B cell (primary cell): Measurements from ENCODE around the gene ZNF493. TPM values are rescaled to one million over a fixed set of nuclear protein-coding genes. Genes with fewer than 3 reads are reported as not detected.

Experiments used
- ATAC-seq: fragments of 200-7000 bp; cut with Tn5 transposase; one replicate; pipeline ENCODE4 v1.10.0; 2021; ENCODE audit warnings: low read depth, mild to moderate bottlenecking, moderate number of reproducible peaks, moderate library complexity
- CTCF ChIA-PET: fragments of 350-600 bp; sonication (Branson Sonifier 250); formaldehyde crosslinking; loops from one replicate; lab custom pipeline; 2021; ENCODE audit warnings: antibody characterized with exemption, inconsistent platforms; lab: Charles Lee
- POLR2A ChIA-PET: fragments of 350-600 bp; sonication (Branson Sonifier 250); formaldehyde crosslinking; loops from one replicate; lab custom pipeline; 2021; ENCODE audit warnings: antibody characterized with exemption; lab: Charles Lee
- DNase-seq: peaks from one replicate; pipeline ENCODE4 v3.0.0; 2013
- H2AFZ ChIP-seq: 2 replicates; pipeline ENCODE4 v1.6.1; 2012; ENCODE audit warnings: mild to moderate bottlenecking, low read depth, low read length; ENCODE audit not compliant: insufficient read depth, poor library complexity, severe bottlenecking
- H3K27ac ChIP-seq, 2 donors: 1 replicate in 1 of 2; 2 replicates in 1 of 2; pipeline ENCODE4 v1.5.1; 2012 to 2013; ENCODE audit warnings: low read length in 2 of 2, mild to moderate bottlenecking in 2 of 2, moderate library complexity in 1 of 2
- H3K27me3 ChIP-seq, 4 experiments: fragments of 200-600 bp in 1 of 4; sonication (generic) in 1 of 4; replicated peaks in 1 of 4; 1 replicate in 2 of 4; 2 replicates in 2 of 4; pipeline versions ENCODE4 v1.6.1 to v1.7.0; 2013 to 2016; ENCODE audit warnings: low read length in 3 of 4, mild to moderate bottlenecking in 2 of 4, mixed read lengths in 1 of 4, moderate library complexity in 1 of 4; ENCODE audit not compliant: insufficient read depth in 4 of 4, control insufficient read depth in 3 of 4; ENCODE audit errors: control extremely low read depth in 1 of 4
- H3K36me3 ChIP-seq, 2 experiments: replicated peaks in 1 of 2; 1 replicate in 1 of 2; 2 replicates in 1 of 2; pipeline versions ENCODE4 v1.6.1 to v1.7.1; 2013; ENCODE audit warnings: low read length in 1 of 2; ENCODE audit not compliant: insufficient read depth in 2 of 2, control insufficient read depth in 1 of 2; ENCODE audit errors: control extremely low read depth in 1 of 2, extremely low read depth in 1 of 2
- H3K4me1 ChIP-seq, 2 donors: fragments of 200-600 bp in 1 of 2; sonication (generic) in 1 of 2; 1 replicate in 1 of 2; 2 replicates in 1 of 2; pipeline versions ENCODE4 v1.5.1 to v1.6.1; 2013 to 2017; ENCODE audit warnings: low read length in 2 of 2; ENCODE audit not compliant: control insufficient read depth in 2 of 2, insufficient read depth in 2 of 2
- H3K4me2 ChIP-seq: replicated peaks from 2 replicates; pipeline ENCODE3; 2012; ENCODE audit warnings: mild to moderate bottlenecking, low read depth, low read length; ENCODE audit not compliant: poor library complexity, severe bottlenecking
- H3K4me3 ChIP-seq, 5 experiments: fragments of 200-600 bp in 1 of 5; sonication (generic) in 1 of 5; 1 replicate in 3 of 5; 2 replicates in 2 of 5; pipeline versions ENCODE4 v1.5.1 to v1.7.0; 2011 to 2016; ENCODE audit warnings: low read length in 4 of 5, mild to moderate bottlenecking in 4 of 5, low read depth in 2 of 5, control low read depth in 1 of 5, moderate library complexity in 1 of 5; ENCODE audit not compliant: insufficient read depth in 1 of 5; ENCODE audit errors: control extremely low read depth in 1 of 5, extremely low read depth in 1 of 5
- H3K79me2 ChIP-seq: fragments of 200-600 bp; sonication (generic); one replicate; pipeline ENCODE4 v1.6.0; 2016; ENCODE audit warnings: low read length; ENCODE audit not compliant: control insufficient read depth, insufficient read depth
- H3K9ac ChIP-seq: fragments of 200-600 bp; sonication (generic); 2 replicates; pipeline ENCODE4 v1.6.1; 2017; ENCODE audit warnings: mild to moderate bottlenecking, low read length, moderate library complexity
- H3K9me3 ChIP-seq, 3 donors: one replicate each; pipeline versions ENCODE4 v1.6.1 to v1.7.1; 2013; ENCODE audit warnings: low read length in 2 of 3; ENCODE audit not compliant: control insufficient read depth in 2 of 3, insufficient read depth in 1 of 3; ENCODE audit errors: control extremely low read depth in 1 of 3
- H4K20me1 ChIP-seq: 2 replicates; pipeline ENCODE4 v1.6.0; 2012; ENCODE audit warnings: mild to moderate bottlenecking, low read length; ENCODE audit not compliant: insufficient read depth, control insufficient read depth, poor library complexity, severe bottlenecking
- H3K27ac Mint-ChIP-seq: one replicate; pipeline ENCODE4 v1.8.0; 2021; ENCODE audit warnings: mixed read lengths
- H3K27me3 Mint-ChIP-seq: one replicate; pipeline ENCODE4 v1.8.0; 2021; ENCODE audit warnings: mixed read lengths
- H3K4me1 Mint-ChIP-seq: one replicate; pipeline ENCODE4 v1.8.0; 2021; ENCODE audit warnings: mixed read lengths
- H3K4me3 Mint-ChIP-seq: one replicate; pipeline ENCODE4 v1.8.0; 2021; ENCODE audit warnings: mixed read lengths
- H3K9me3 Mint-ChIP-seq: one replicate; pipeline ENCODE4 v1.8.0; 2022; ENCODE audit warnings: mixed read lengths; ENCODE audit not compliant: insufficient read depth
- CTCF ChIP-seq: fragments of 200-600 bp; IDR thresholded peaks from one replicate; pipeline ENCODE4 v1.8.0; 2022; ENCODE audit warnings: antibody characterized with exemption, mild to moderate bottlenecking
- EZH2 ChIP-seq: IDR thresholded peaks from 2 replicates; pipeline ENCODE4 v1.6.1; 2012; ENCODE audit warnings: borderline replicate concordance, low read depth, mild to moderate bottlenecking, moderate library complexity, low read length; ENCODE audit not compliant: insufficient read depth, poor library complexity, severe bottlenecking
- WGBS: methylation state at CpG from one replicate; pipeline ENCODE4 v1.1.5; 2013; ENCODE audit warnings: missing lambda C conversion rate; ENCODE audit not compliant: insufficient coverage; 5-methylcytosine and 5-hydroxymethylcytosine counted together
- intact Hi-C: fragments of 100-400 bp; cut with micrococcal nuclease; formaldehyde crosslinking; loops from one replicate; pipeline ENCODE4 v1.10.0; 2022
- polyA plus RNA-seq: library from polyadenylated mRNA; depleted of rRNA; stranded (reverse); fragments of >200 nt; gene quantifications from 2 replicates; pipeline ENCODE4 v1.2.3, GENCODE V29; 2012
- total RNA-seq, 2 donors: library from RNA; stranded (reverse); fragments of 120-200 nt in 1 of 2; gene quantifications; 1 replicate in 1 of 2; 2 replicates in 1 of 2; pipeline versions ENCODE4 v1.2.3 to v1.2.4, GENCODE V29; 2013 to 2022

The ZNF493 gene
- total and polyA plus RNA-seq, 2 donors (not counting 1 experiment from before 2014, with no cell fraction given) = 11.2 to 85.3 TPM

GRCh38 chr19:21358768-21359451 lies 38.0 kb upstream of the ZNF493 start, which contains the start of gene ZNF738:
TSS of gene ZNF738 (plus strand) at chr19:21359000. CDS start at chr19:21359141, 141 bp downstream.
- POLR2A ChIA-PET = interaction anchor here (0.6 to 1.5 kb wide), 6 partner anchors 28 to 1887 kb away, joined by 3 to 10 read pairs (median 4); partner anchors contain the start of genes ZNF429 and ZNF708
- Histone ChIP-seq H3K4me2 (peak within 1 kb of the TSS; percentile 89), H3K27ac (peak within 1 kb of the TSS; percentile 80 to 86), H3K79me2 (peaks cover 33% of the 10 kb centered on the region), H3K36me3 (peaks cover 2 to 10% of the 10 kb centered on the region in 2 experiments), H3K4me3 (peak within 1 kb of the TSS; percentile 70 to 96 (median 88)), H2AFZ (peak within 1 kb of the TSS; percentile 95), H3K27me3 (no peaks in the 10 kb centered on the region), H3K4me1 (peaks cover 0 to 4% of the 10 kb centered on the region in 2 donors), H4K20me1 (no peaks in the 10 kb centered on the region), H3K9me3 (peaks cover 0 to 5% (median 0%) of the 10 kb centered on the region in 3 donors), H3K9ac (peak within 1 kb of the TSS; percentile 97)
- DNase-seq (peak; percentile 89), ATAC-seq (peak; percentile 97)
- no peaks in the 10 kb centered on the region for H3K9me3 Mint-ChIP-seq
- intact Hi-C loops = loop anchor here (1.0 kb wide), 3 partner anchors 30 to 146 kb away; partner anchors contain the start of genes ZNF429, ZNF493 and ZNF708
- peak within 1 kb of the TSS; percentile 99 for H3K4me3 Mint-ChIP-seq
- peak within 1 kb of the TSS; percentile 96 for H3K27ac Mint-ChIP-seq
- H3K27me3 Mint-ChIP-seq = no peaks in the 10 kb centered on the region
- H3K4me1 Mint-ChIP-seq = peaks cover 13% of the 10 kb centered on the region
- CTCF ChIA-PET = interaction anchor here (2.2 kb wide), 1 partner anchor 30 kb away, joined by 7 read pairs; the partner anchor contains the start of gene ZNF708
- TF ChIP-seq EZH2 (no peak), CTCF (no peak)
- WGBS = under 1% methylated on average over 29 of the region's 36 CpGs

- POLR2A ChIA-PET = no interaction called here
- TF ChIP-seq EZH2 (no peak), CTCF (no peak)
- Histone ChIP-seq H3K9me3 (peaks cover 0 to 10% (median 0%) of the 10 kb centered on the region in 3 donors), H4K20me1 (no peaks in the 10 kb centered on the region), H3K27me3 (no peaks in the 10 kb centered on the region), H3K27ac (no peak overlapping the region), H3K9ac (no peak overlapping the region), H3K4me1 (peaks cover 0 to 4% of the 10 kb centered on the region in 2 donors), H3K4me3 (no peak overlapping the region), H3K36me3 (peaks cover 2 to 21% of the 10 kb centered on the region in 2 experiments), H3K79me2 (peaks cover 56% of the 10 kb centered on the region), H2AFZ (no peak overlapping the region), H3K4me2 (no peak overlapping the region)
- H3K4me1 Mint-ChIP-seq = peaks cover 13% of the 10 kb centered on the region
- CTCF ChIA-PET = no interaction called here
- H3K9me3 Mint-ChIP-seq = no peaks in the 10 kb centered on the region
- H3K27me3 Mint-ChIP-seq = no peaks in the 10 kb centered on the region
- ATAC-seq = no peak
- DNase-seq = no peak
- intact Hi-C loops = no loop called here
- 100% methylated on average over 1 of the region's 3 CpGs for WGBS
- no peak overlapping the region for H3K4me3 Mint-ChIP-seq
- H3K27ac Mint-ChIP-seq = no peak overlapping the region
Observed at GRCh38 chr19:21362291-21362690, 34.6 kb upstream of the ZNF493 start.
